ENCODE measurements around the gene VN1R4. TPM values are rescaled to one million over a fixed set of nuclear protein-coding genes. Genes with fewer than 3 reads are reported as not detected.
A peak's percentile ranks its signal among the peaks of the same experiment; 100 is the strongest.

VN1R4 gene
- polyA plus RNA-seq, 2 of the 4 experiments (the other 2 are of a cell fraction): not detected

GRCh38 chr19:53246498-53246897 is 21.0 kb downstream of the VN1R4 start:
- no peak overlapping the region for H3K4me2 ChIP-seq
- peaks cover 49% of the 10 kb centered on the region; the same call in 2 of the 3 replicates for H3K9me3 ChIP-seq
- DNase-seq (ENCODE audit: low read depth in 1 of 2, low spot score in 1 of 2) (no peak), ATAC-seq (no peak), FAIRE-seq (no peak)
- WGBS (ENCODE audit: missing lambda C conversion rate): 5% methylated on average over 1 of the region's 1 CpG
- POLR2A ChIA-PET: no interaction called here
- no peak overlapping the region for H3K4me3 ChIP-seq
- no peak overlapping the region for H3K27ac ChIP-seq
- TF ChIP-seq, protein P1, sequence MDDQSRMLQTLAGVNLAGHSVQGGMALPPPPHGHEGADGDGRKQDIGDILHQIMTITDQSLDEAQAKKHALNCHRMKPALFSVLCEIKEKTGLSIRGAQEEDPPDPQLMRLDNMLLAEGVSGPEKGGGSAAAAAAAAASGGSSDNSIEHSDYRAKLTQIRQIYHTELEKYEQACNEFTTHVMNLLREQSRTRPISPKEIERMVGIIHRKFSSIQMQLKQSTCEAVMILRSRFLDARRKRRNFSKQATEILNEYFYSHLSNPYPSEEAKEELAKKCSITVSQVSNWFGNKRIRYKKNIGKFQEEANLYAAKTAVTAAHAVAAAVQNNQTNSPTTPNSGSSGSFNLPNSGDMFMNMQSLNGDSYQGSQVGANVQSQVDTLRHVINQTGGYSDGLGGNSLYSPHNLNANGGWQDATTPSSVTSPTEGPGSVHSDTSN (IDR thresholded peaks at IDR 0.05): no peak
- no peak for TF ChIP-seq JUN (IDR thresholded peaks at IDR 0.05)
- no peak for TF ChIP-seq RNF2 (IDR thresholded peaks at IDR 0.05; ENCODE audit: borderline replicate concordance, low read depth)
- no peak for TF ChIP-seq RARB (CRISPR knock-in tag; IDR thresholded peaks at IDR 0.05)
- TF ChIP-seq HOXB5 (CRISPR knock-in tag; IDR thresholded peaks at IDR 0.05): no peak
- TF ChIP-seq CHD2 (IDR thresholded peaks at IDR 0.05; ENCODE audit: low read length, partially characterized antibody): no peak
- no peak for TF ChIP-seq ATOH8 (CRISPR knock-in tag; IDR thresholded peaks at IDR 0.05; ENCODE audit: low read depth)
- no peak for TF ChIP-seq EP300 (IDR thresholded peaks at IDR 0.05)
- no peak for TF ChIP-seq CBX2 (IDR thresholded peaks at IDR 0.05; ENCODE audit: borderline replicate concordance, low read depth)
- TF ChIP-seq FOXS1 (CRISPR knock-in tag; IDR thresholded peaks at IDR 0.05): no peak
- no peak for TF ChIP-seq NR3C1 (IDR thresholded peaks at IDR 0.05)
- TF ChIP-seq E2F6 (IDR thresholded peaks at IDR 0.05; ENCODE audit: borderline replicate concordance, low read depth): no peak
- no peak for TF ChIP-seq CBX8 (IDR thresholded peaks at IDR 0.05)
- TF ChIP-seq MAFK (IDR thresholded peaks at IDR 0.05; ENCODE audit: partially characterized antibody): no peak
- no peak for TF ChIP-seq HES2 (IDR thresholded peaks at IDR 0.05)
- no peak for TF ChIP-seq CEBPB (IDR thresholded peaks at IDR 0.05)
- no peak for TF ChIP-seq KDM1A (IDR thresholded peaks at IDR 0.05; ENCODE audit: low read depth)
- no peak for TF ChIP-seq POLR2A (IDR thresholded peaks at IDR 0.05; ENCODE audit: low read length)
- TF ChIP-seq RFX5 (IDR thresholded peaks at IDR 0.05): no peak
- no peak for TF ChIP-seq ZNF302 (CRISPR knock-in tag; IDR thresholded peaks at IDR 0.05)
- CTCF ChIA-PET: no interaction called here
- H3K4me1 ChIP-seq: no peaks in the 10 kb centered on the region

GRCh38 chr19:53237114-53237777 is 30.3 kb downstream of the VN1R4 start:
- Histone ChIP-seq H3K27ac (no peak overlapping the region), H3K4me2 (no peak overlapping the region), H3K4me3 (no peak overlapping the region), H3K4me1 (no peaks in the 10 kb centered on the region), H3K9me3 (peaks cover 86% of the 10 kb centered on the region)
- no peak for TF ChIP-seq HDAC2 (IDR thresholded peaks at IDR 0.05)
- TF ChIP-seq POLR2A (IDR thresholded peaks at IDR 0.05; ENCODE audit: low read length): no peak
- TF ChIP-seq E2F6 (IDR thresholded peaks at IDR 0.05; ENCODE audit: borderline replicate concordance, low read depth): no peak
- no peak for TF ChIP-seq CEBPB (IDR thresholded peaks at IDR 0.05)
- TF ChIP-seq SREBF2 (IDR thresholded peaks at IDR 0.05): no peak
- TF ChIP-seq CHD4 (IDR thresholded peaks at IDR 0.05; ENCODE audit: borderline replicate concordance): no peak
- TF ChIP-seq FOSB (CRISPR knock-in tag; IDR thresholded peaks at IDR 0.05): no peak
- no peak for TF ChIP-seq CBX8 (IDR thresholded peaks at IDR 0.05)
- TF ChIP-seq ELK1 (IDR thresholded peaks at IDR 0.05; ENCODE audit: low read depth, low read length): no peak
- no peak for TF ChIP-seq RARB (CRISPR knock-in tag; IDR thresholded peaks at IDR 0.05)
- no peak for TF ChIP-seq POLR2AphosphoS2 (conservative IDR thresholded peaks at IDR 0.05; ENCODE audit: low read length)
- ATAC-seq: no peak
- no peak for DNase-seq (ENCODE audit: low read depth in 1 of 2, low spot score in 1 of 2)
- CTCF ChIA-PET: no interaction called here
- POLR2A ChIA-PET: no interaction called here
- peak; percentile 23 for FAIRE-seq
- 2% methylated on average over 4 of the region's 4 CpGs for WGBS (ENCODE audit: missing lambda C conversion rate)

Data from A549 (cell line).